KOPT-K1 (cell line): ENCODE data around the gene NOCT.
"Not testable (repeated sequence)": the region's sequence is repeated elsewhere in the genome, so short reads cannot be mapped to it uniquely, and the experiment has no call there.

Source experiments
- H3K27ac ChIP-seq: fragments of 200-600 bp; sonication (generic); 2 replicates; pipeline ENCODE4 v1.5.1; 2016; ENCODE audit warnings: antibody characterized with exemption, mild to moderate bottlenecking, low read depth, low read length; ENCODE audit not compliant: poor library complexity, severe bottlenecking
- H3K36me3 ChIP-seq: fragments of 200-600 bp; sonication (generic); 2 replicates; pipeline ENCODE4 v1.5.1; 2017; ENCODE audit warnings: antibody characterized with exemption, mild to moderate bottlenecking, low read length, moderate library complexity; ENCODE audit not compliant: insufficient read depth
- H3K9me3 ChIP-seq: fragments of 200-600 bp; sonication (generic); 2 replicates; pipeline ENCODE4 v1.5.1; 2017; ENCODE audit warnings: antibody characterized with exemption, low read length, mild to moderate bottlenecking; ENCODE audit not compliant: insufficient read depth, poor library complexity, severe bottlenecking

Gene NOCT

DNA sequence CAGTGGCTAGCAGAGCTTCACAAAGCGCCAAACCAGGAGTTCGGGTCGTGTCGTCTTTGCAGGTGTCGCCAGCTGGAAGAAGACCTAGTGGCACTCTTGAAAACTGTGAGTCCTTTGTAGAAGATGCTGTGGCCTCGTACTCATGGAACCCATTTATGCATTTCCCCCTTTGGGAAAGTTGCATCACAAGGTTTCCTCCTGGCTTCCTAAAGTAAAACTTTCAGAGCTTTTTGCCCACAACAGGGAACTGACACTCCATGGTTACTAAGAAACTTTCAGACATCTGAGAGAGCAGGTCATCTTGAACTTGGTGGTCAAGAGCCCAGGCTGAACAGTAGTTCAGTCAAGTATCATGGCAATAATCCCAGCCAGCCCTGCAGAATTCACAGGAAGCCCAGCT, 15.9 kb upstream of the NOCT start:
- H3K9me3 ChIP-seq: no peaks in the 10 kb centered on the region
- no peaks in the 10 kb centered on the region for H3K36me3 ChIP-seq
- no peak overlapping the region for H3K27ac ChIP-seq

DNA sequence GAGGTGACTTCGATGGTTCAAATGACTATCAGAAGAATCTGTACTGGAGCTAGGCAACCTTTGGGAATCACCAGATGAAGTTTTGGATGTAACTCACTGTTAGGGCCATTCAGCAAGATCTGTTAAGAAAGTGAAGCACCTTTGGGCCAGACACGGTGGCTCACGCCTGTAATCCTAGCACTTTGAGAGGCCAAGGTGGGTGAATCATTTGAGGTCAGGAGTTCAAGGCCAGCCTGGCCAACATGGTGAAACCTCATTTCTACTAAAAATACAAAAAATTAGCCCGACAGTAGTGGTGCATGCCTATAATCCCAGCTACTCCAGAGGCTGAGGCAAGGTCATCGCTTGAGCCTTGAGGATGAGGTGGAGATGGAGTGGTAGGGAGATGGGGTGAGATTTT, 15.4 kb upstream of the NOCT start:
- not testable (repeated sequence) for H3K9me3 ChIP-seq, H3K27ac ChIP-seq, H3K36me3 ChIP-seq

DNA sequence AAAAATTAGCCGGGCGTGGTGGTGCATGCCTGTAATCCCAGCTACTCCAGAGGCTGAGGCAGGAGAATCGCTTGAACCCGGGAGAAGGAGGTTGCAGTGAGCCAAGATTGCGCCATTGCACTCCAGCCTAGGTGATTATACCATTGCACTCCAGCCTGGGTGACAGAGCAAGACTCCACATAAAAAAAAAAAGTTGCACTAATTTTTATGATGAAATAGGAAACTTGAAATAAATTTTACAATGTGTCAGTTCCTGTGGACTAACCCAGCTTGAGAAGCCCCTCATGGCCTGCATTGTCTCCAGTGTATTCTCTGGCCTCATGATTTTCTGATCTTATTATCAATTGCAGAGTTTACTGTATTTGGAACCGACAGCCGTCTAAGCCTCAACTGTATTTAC, 14.2 kb upstream of the NOCT start:
- not testable (repeated sequence) for H3K36me3 ChIP-seq, H3K9me3 ChIP-seq, H3K27ac ChIP-seq

DNA sequence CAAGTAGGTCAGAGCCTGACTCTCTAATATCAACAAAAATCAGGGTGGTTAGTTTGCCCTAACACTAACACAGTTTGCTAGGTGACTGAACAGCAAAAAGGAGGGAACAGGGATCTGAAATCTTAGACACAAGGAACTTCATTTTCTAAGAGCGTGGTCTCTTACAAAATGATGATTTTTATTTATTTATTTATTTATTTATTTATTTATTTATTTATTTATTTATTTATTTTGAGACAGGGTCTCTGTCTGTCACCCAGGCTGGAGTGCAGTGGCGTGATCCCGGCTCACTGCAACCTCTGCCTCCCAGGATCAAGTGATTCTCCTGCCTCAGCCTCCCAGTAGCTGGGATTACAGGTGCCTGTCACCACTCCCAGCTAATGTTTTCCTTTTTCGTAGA, 11.9 kb upstream of the NOCT start:
- not testable (repeated sequence) for H3K27ac ChIP-seq, H3K9me3 ChIP-seq, H3K36me3 ChIP-seq

DNA sequence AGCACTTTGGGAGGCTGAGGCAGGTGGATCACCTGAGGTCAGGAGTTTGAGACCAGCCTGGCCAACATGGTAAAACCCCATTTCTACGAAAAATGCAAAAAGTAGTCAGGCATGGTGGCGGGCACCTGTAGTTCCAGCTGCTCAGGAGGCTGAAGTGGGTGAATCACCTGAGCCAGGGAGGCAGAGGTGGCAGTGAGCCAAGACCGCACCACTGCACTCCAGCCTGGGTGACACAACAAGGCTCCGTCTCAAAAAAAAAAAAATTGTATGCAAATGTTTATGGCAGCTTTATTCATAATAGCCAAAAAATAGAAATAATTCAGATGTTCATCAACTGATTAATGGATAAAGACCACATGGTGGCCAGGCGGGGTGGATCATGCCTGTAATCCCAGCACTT, 9.8 kb upstream of the NOCT start:
- H3K9me3 ChIP-seq: peaks cover 9% of the 10 kb centered on the region
- no peak overlapping the region for H3K27ac ChIP-seq
- H3K36me3 ChIP-seq: no peaks in the 10 kb centered on the region

DNA sequence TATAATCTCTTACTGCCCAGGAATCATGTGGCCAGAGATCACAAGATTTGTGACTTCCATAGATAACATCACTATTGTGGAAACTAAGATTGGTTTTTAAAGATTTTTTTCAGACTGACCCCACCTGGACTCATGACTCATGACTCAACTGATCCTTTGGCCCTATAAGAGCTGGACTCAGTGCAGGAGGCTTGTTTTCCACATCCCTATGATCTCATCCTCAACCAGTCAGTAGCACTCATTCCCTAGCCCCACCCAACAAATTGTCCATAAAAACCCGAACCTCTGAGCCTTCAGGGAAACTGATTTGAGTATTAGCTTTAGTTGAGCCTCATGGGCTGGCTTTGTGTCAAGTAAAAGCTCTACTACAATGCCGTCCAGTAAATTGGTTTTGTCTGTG, 7.9 kb upstream of the NOCT start:
- Histone ChIP-seq H3K27ac (no peak overlapping the region), H3K9me3 (peaks cover 9% of the 10 kb centered on the region), H3K36me3 (no peaks in the 10 kb centered on the region)

DNA sequence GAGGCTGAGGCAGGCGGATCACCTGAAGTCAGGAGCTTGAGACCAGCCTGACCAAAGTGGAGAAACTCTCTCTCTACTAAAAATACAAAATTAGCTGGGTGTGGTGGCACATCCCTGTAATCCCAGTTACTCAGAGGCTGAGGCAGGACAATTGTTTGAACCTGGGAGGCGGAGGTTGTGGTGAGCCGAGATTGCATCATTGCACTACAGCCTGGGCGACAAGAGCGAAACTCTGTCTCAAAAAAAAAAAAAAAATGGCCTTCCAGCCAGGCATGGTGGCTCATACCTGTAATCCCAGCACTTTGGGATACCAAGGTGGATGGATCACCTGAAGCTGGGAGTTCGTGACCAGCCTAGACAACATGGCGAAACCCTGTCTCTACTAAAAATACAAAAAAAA, 7.3 kb upstream of the NOCT start:
- H3K36me3 ChIP-seq, H3K27ac ChIP-seq, H3K9me3 ChIP-seq: not testable (repeated sequence)

DNA sequence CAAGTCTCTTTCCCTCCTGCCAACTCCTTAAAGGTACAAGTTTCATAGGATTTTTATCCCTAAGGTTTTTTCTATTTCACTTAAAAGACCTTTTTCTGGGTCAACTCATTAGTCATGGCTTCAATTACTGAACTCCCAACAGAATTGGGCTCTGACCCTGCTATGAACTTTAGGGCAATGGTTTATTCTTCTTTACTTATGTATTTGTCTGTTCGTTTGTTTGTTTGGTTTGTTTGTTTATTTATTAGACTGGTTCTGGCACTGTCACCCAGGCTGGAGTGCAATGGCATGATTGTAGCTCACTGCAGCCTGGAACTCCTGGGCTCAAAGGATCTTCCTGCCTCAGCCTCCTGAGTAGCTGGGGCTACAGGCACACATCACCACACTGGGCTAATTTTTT, 5.9 kb upstream of the NOCT start:
- H3K27ac ChIP-seq: no peak overlapping the region
- no peaks in the 10 kb centered on the region for H3K36me3 ChIP-seq
- peaks cover 9% of the 10 kb centered on the region for H3K9me3 ChIP-seq

DNA sequence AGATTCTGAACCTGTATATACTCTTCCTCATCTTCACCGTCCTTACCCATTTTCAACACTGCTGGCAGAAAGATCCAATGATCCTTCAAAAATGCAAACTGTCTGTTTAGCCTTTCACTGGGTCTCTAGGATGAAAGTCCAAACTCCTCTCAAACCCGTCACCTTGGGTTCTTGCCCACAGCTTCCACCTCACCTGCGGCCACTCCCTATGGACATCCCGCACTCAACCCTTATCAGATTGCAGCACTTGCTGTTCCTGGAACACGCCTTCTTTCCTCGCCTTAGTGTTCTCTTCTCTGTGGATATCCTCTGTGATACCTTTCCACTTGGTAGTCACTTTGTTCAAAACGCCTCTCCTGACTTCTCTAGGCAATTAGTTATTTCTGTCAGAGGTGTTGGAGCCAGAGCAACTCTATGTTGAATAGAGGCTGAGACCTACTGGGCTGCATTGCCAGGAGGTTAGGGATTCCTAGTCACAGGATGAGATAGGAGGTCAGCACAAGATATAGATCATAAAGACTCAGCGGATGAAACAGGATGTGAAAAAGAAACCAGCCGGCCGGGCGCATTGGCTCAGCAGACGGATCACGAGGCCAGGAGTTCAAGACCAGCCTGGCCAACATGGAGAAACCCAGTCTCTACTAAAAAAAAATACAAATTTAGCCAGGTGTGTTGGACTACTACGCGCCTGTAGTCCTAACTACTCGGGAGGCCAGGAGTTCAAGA, 4.2 kb upstream of the NOCT start:
- no peak overlapping the region for H3K27ac ChIP-seq
- peaks cover 9% of the 10 kb centered on the region for H3K9me3 ChIP-seq
- no peaks in the 10 kb centered on the region for H3K36me3 ChIP-seq

DNA sequence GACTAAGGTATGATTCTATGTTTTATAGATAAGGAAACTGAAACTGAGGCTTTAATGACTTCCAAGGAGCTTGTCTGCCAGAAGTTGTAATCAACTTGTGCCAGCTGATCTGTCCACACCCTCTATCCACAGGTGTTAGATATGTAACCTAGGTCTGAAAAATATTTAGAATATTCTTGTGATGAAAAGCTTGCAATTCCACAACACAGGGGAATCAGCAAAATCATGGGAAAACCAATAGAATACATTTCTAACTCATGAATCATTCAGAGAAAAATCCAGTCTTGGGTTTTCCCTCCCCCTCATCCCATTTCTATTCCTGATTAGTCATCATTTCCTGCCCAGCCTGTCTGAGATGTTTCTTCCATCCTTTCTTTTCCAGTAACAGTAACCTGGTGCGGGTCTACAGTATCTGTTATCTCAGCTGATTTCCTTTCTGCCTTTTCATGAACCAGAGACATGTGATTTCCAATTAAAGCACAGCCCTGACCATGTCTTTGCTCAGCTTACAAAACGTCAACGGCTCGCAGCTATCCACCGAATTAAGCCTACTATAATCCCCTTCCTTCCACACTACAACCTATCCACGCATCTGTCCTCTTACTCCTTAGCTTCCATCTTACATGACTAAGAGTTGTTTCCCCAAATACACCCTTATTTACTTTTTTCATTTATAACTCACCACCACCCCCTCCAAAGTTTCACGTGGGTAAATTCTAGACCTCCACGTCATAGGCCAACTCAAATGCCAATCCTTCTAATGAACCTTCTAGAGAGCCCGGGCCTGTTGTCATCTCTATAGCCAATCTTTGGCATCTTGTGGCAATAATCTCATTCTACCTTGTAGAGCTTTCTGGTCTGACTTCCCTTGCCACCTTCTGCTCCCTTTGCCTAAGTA, 961 bp upstream of the NOCT start:
- peak overlapping the region; percentile 72 for H3K27ac ChIP-seq
- H3K9me3 ChIP-seq: no peaks in the 10 kb centered on the region
- H3K36me3 ChIP-seq: peaks cover 9% of the 10 kb centered on the region

DNA sequence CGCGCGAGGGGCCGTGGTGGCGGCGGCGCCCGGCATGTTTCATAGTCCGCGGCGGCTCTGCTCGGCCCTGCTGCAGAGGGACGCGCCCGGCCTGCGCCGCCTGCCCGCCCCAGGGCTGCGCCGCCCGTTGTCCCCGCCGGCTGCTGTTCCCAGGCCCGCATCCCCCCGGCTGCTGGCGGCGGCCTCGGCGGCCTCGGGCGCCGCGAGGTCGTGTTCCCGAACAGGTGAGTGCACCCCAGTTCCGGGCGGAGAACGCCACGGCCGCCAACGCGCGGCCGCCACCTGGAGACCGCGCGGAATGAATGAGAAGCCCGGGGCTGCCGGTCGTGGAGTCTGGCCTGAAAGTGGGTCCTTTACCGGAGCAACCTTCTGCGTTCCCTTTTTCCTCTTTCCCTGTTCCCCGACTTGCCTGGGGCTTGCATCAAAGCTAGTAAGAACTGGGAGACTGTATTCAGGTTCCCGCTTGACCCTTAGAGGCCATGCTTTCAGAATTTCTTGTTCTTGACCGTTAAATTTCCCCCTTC, 429 bp downstream of the NOCT start:
- H3K27ac ChIP-seq: peak overlapping the region; percentile 72
- H3K36me3 ChIP-seq: peaks cover 23% of the 10 kb centered on the region
- no peaks in the 10 kb centered on the region for H3K9me3 ChIP-seq

DNA sequence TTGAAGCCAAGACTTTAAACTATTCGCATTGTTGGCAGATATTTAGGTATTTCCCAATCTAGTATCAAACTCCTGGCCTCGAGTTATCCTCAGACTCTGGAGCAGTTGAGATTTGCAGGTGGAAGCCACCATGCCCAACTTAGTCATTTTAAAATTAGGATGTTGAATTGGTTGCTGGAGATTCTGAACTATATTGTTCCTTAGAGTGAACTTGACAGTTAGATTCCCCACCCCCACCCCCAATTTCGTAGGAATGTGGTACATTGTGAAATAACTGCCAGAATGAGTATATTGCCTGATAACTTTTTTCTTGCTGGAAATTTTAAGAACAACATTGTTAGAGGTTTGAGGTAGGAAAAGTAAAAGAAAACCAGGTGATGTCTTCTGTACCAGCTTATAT, 2.3 kb downstream of the NOCT start:
- H3K27ac ChIP-seq: no peak overlapping the region
- H3K9me3 ChIP-seq: no peaks in the 10 kb centered on the region
- H3K36me3 ChIP-seq: peaks cover 40% of the 10 kb centered on the region

DNA sequence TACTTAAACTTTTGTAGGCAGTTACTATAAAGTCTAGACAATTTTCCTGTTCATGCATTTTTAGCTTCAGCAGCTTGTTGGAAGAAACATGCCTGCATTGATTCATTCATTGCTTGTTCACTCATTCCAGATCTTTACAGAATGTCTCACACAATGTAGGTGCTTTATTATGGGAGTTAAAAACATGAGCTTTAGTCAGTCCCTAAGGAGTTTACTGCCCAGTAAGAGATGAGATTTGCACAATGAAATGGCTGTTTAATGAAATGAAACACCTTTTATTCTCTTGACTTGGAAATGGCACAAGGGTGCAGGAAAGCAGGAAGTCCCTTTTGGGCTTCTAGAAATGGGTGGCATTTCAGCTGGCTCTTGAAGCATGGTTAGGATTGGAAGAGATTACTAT, 2.9 kb downstream of the NOCT start:
- Histone ChIP-seq H3K27ac (no peak overlapping the region), H3K9me3 (no peaks in the 10 kb centered on the region), H3K36me3 (peaks cover 40% of the 10 kb centered on the region)

DNA sequence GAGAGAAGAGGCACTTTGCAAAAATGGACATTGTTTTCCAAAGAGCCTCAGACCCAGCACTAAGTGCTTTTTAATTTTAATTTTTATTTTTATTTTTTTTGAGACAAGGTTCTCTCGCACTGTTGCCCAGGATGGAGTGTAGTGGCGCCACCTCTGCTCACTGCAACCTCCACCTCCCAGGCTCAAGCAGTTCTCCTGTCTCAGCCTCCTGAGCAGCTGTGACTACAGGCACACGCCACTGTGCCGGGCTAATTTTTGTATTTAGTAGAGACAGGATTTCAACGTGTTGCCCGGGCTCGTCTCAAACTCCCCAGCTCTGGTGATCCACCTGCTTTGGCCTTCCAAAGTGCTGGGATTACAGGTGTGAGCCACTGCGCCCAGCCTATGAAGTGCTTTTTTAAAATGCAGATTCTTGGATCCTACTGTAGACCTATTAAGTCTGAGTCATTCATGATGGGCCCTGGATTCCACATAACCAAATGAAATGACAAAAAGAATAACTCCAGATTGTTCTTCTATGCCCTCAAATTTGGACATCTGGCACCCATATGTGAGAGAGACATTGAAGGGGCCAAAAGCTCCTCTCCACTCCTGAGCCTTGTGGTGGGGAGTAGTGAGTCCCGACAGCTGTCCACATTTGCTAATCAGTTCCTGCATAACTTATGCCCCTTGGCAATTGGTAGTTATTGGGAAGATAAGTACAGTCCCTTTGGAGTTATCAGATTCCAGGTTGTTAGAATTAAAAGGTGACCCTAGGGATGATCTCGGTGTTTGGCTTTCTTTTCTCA, 3.6 kb downstream of the NOCT start:
- H3K9me3 ChIP-seq: no peaks in the 10 kb centered on the region
- H3K36me3 ChIP-seq: peaks cover 41% of the 10 kb centered on the region
- no peak overlapping the region for H3K27ac ChIP-seq

DNA sequence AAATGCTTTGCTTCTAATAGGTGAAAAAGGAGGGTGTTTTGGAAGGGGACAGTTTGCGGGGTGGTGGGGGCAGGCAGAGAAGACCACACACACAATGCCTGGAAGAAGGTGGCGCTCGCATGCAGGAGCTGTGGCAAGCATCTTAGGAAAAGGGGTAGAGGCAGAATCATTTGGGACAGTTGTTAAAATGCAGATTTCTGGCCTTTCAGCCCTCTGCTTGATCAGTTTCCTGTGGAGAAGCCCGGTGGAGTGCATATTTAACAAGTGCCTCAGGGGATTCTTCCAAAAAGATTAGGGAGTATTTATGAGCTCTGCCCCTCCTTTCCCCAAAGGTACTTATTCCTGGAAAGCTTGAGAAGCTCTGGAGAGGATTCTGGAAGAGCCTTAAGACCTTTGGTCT, 4.8 kb downstream of the NOCT start:
- Histone ChIP-seq H3K36me3 (peaks cover 52% of the 10 kb centered on the region), H3K27ac (no peak overlapping the region), H3K9me3 (no peaks in the 10 kb centered on the region)
